Dedifferentiated amniotic fluid mesenchymal stem cell (primary cell): ENCODE data around the gene CDADC1.
A peak's percentile ranks its signal among the peaks of the same experiment; 100 is the strongest.
"Not testable (repeated sequence)": the region's sequence is repeated elsewhere in the genome, so short reads cannot be mapped to it uniquely, and the experiment has no call there.

Source experiments
- DNase-seq: peaks from one replicate; pipeline ENCODE4 v3.0.0-alpha.2; 2016; ENCODE audit errors: extremely low spot score

CDADC1 gene

GRCh38 chr13:49315756-49316482 is 68.2 kb downstream of the CDADC1 start:
- no peak for DNase-seq

- peak; percentile 86 for DNase-seq
Observed at GRCh38 chr13:49319551-49319950, 71.8 kb downstream of the CDADC1 start.

- no peak for DNase-seq
Observed at GRCh38 chr13:49319951-49320350, 72.2 kb downstream of the CDADC1 start.

- no peak for DNase-seq
Observed at GRCh38 chr13:49320975-49321374, 73.2 kb downstream of the CDADC1 start.

- no peak for DNase-seq
Observed at GRCh38 chr13:49322702-49323101, 75.0 kb downstream of the CDADC1 start.

GRCh38 chr13:49323344-49323743 is 75.6 kb downstream of the CDADC1 start:
- DNase-seq: no peak

GRCh38 chr13:49326222-49326917 is 78.6 kb downstream of the CDADC1 start:
- DNase-seq: no peak

- DNase-seq: not testable (repeated sequence)
Observed at GRCh38 chr13:49327145-49327544, 79.4 kb downstream of the CDADC1 start.

GRCh38 chr13:49329831-49330545 is 82.3 kb downstream of the CDADC1 start:
- DNase-seq: no peak

GRCh38 chr13:49330546-49330864 is 82.8 kb downstream of the CDADC1 start:
- DNase-seq: no peak

- no peak for DNase-seq
Observed at GRCh38 chr13:49336655-49337054, 88.9 kb downstream of the CDADC1 start.

GRCh38 chr13:49340161-49340560 is 92.4 kb downstream of the CDADC1 start:
- no peak for DNase-seq

GRCh38 chr13:49341517-49341916 is 93.8 kb downstream of the CDADC1 start:
- DNase-seq: no peak

GRCh38 chr13:49341941-49342340 is 94.2 kb downstream of the CDADC1 start:
- DNase-seq: no peak

- DNase-seq: no peak
Observed at GRCh38 chr13:49342454-49342853, 94.7 kb downstream of the CDADC1 start.
